OCI-LY1 (cell line): ENCODE data around the gene NXPH4.

Experiments
- H2AFZ ChIP-seq: fragments of 200-600 bp; sonication (generic), shearing (Covaris generic); 2 replicates; pipeline ENCODE4 v1.6.0; 2014; ENCODE audit warnings: antibody characterized with exemption, mild to moderate bottlenecking, low read length
- H3F3A ChIP-seq: fragments of 200-600 bp; sonication (generic), shearing (Covaris generic); 2 replicates; pipeline ENCODE4 v1.6.0; 2014; ENCODE audit warnings: mild to moderate bottlenecking, antibody characterized with exemption, low read length, moderate library complexity; ENCODE audit not compliant: insufficient read depth
- H3K27ac ChIP-seq: fragments of 200-600 bp; sonication (generic); 2 replicates; pipeline ENCODE4 v1.5.1; 2014; ENCODE audit warnings: low read length, mixed run types, mild to moderate bottlenecking, low read depth; ENCODE audit not compliant: poor library complexity, severe bottlenecking
- H3K27me3 ChIP-seq: fragments of 200-600 bp; sonication (generic); 2 replicates; pipeline ENCODE4 v1.6.0; 2014; ENCODE audit warnings: antibody characterized with exemption, mild to moderate bottlenecking, low read length, moderate library complexity; ENCODE audit not compliant: insufficient read depth
- H3K36me3 ChIP-seq: fragments of 200-600 bp; sonication (generic); 2 replicates; pipeline ENCODE4 v1.6.1; 2014; ENCODE audit warnings: mild to moderate bottlenecking, antibody characterized with exemption, low read length, moderate library complexity, mixed read lengths; ENCODE audit not compliant: insufficient read depth
- H3K4me1 ChIP-seq: fragments of 200-600 bp; sonication (generic); 2 replicates; pipeline ENCODE4 v1.5.1; 2014; ENCODE audit warnings: mild to moderate bottlenecking, low read length, moderate library complexity; ENCODE audit not compliant: insufficient read depth, severe bottlenecking
- H3K4me2 ChIP-seq: fragments of 200-600 bp; sonication (generic), shearing (Covaris generic); 2 replicates; pipeline ENCODE4 v1.6.1; 2014; ENCODE audit warnings: low read length
- H3K4me3 ChIP-seq: fragments of 200-600 bp; sonication (generic); 2 replicates; pipeline ENCODE4 v1.5.1; 2014; ENCODE audit warnings: low read length, low read depth, mild to moderate bottlenecking, mixed read lengths; ENCODE audit not compliant: poor library complexity, severe bottlenecking
- H3K79me2 ChIP-seq: fragments of 200-600 bp; shearing (Covaris generic); 2 replicates; pipeline ENCODE4 v1.6.1; 2016; ENCODE audit warnings: mixed run types, low read length, mixed read lengths; ENCODE audit not compliant: insufficient read depth
- H3K9ac ChIP-seq: fragments of 200-600 bp; sonication (generic), shearing (Covaris generic); 2 replicates; pipeline ENCODE4 v1.6.1; 2014; ENCODE audit warnings: mild to moderate bottlenecking, low read length, mixed read lengths
- H3K9me2 ChIP-seq: fragments of 200-600 bp; sonication (generic), shearing (Covaris generic); 2 replicates; pipeline ENCODE4 v1.6.1; 2014; ENCODE audit warnings: low read depth, mild to moderate bottlenecking, low read length, mixed read lengths
- H3K9me3 ChIP-seq: fragments of 200-600 bp; shearing (Covaris generic); 2 replicates; pipeline ENCODE4 v1.6.1; 2014; ENCODE audit warnings: low read length, mixed read lengths
- H4K20me1 ChIP-seq: fragments of 200-600 bp; sonication (generic), shearing (Covaris generic); 2 replicates; pipeline ENCODE4 v1.6.0; 2016; ENCODE audit warnings: mild to moderate bottlenecking, low read length; ENCODE audit not compliant: insufficient read depth
- EZH2 ChIP-seq: fragments of 200-600 bp; sonication (generic), shearing (Covaris generic); IDR thresholded peaks from 2 replicates; pipeline ENCODE4 v1.8.0; 2017; ENCODE audit warnings: borderline replicate concordance, mixed run types, mild to moderate bottlenecking, antibody characterized with exemption, low read length, moderate library complexity, mixed read lengths
- TF ChIP-seq, protein P1 (sequence below): fragments of 200-600 bp; sonication (generic), shearing (Covaris generic); IDR thresholded peaks from 2 replicates; pipeline ENCODE4 v1.5.1; 2017; ENCODE audit warnings: mild to moderate bottlenecking, antibody characterized with exemption, low read length, moderate library complexity, mixed read lengths

Gene NXPH4

GRCh38 chr12:57185403-57185802 is 31.2 kb upstream of the NXPH4 start:
- Histone ChIP-seq H3K9me3 (no peaks in the 10 kb centered on the region), H3K4me2 (no peak overlapping the region), H3K4me1 (no peaks in the 10 kb centered on the region), H3K27me3 (peaks cover 6% of the 10 kb centered on the region; the same call in 1 of the 2 replicates), H3K4me3 (no peak overlapping the region), H4K20me1 (no peaks in the 10 kb centered on the region), H3K79me2 (no peaks in the 10 kb centered on the region), H3K9ac (no peak overlapping the region), H3K27ac (no peak overlapping the region), H2AFZ (no peak overlapping the region), H3F3A (no peaks in the 10 kb centered on the region), H3K9me2 (no peaks in the 10 kb centered on the region), H3K36me3 (no peaks in the 10 kb centered on the region)
- no peak for TF ChIP-seq EZH2
- TF ChIP-seq, protein P1, sequence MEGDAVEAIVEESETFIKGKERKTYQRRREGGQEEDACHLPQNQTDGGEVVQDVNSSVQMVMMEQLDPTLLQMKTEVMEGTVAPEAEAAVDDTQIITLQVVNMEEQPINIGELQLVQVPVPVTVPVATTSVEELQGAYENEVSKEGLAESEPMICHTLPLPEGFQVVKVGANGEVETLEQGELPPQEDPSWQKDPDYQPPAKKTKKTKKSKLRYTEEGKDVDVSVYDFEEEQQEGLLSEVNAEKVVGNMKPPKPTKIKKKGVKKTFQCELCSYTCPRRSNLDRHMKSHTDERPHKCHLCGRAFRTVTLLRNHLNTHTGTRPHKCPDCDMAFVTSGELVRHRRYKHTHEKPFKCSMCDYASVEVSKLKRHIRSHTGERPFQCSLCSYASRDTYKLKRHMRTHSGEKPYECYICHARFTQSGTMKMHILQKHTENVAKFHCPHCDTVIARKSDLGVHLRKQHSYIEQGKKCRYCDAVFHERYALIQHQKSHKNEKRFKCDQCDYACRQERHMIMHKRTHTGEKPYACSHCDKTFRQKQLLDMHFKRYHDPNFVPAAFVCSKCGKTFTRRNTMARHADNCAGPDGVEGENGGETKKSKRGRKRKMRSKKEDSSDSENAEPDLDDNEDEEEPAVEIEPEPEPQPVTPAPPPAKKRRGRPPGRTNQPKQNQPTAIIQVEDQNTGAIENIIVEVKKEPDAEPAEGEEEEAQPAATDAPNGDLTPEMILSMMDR, result no peak

GRCh38 chr12:57185906-57186508 is 30.6 kb upstream of the NXPH4 start:
- H3F3A ChIP-seq, result no peaks in the 10 kb centered on the region
- no peak overlapping the region for H3K4me2 ChIP-seq
- no peak overlapping the region for H2AFZ ChIP-seq
- H3K9ac ChIP-seq, result no peak overlapping the region
- H3K27ac ChIP-seq, result no peak overlapping the region
- no peaks in the 10 kb centered on the region for H3K36me3 ChIP-seq
- H3K4me1 ChIP-seq, result no peaks in the 10 kb centered on the region
- no peaks in the 10 kb centered on the region for H3K79me2 ChIP-seq
- H3K27me3 ChIP-seq, result no peaks in the 10 kb centered on the region; the same call in 1 of the 2 replicates
- TF ChIP-seq EZH2, result no peak
- TF ChIP-seq, protein P1, result no peak
- H3K9me3 ChIP-seq, result no peaks in the 10 kb centered on the region
- H3K9me2 ChIP-seq, result no peaks in the 10 kb centered on the region
- no peak overlapping the region for H3K4me3 ChIP-seq
- H4K20me1 ChIP-seq, result no peaks in the 10 kb centered on the region

DNA sequence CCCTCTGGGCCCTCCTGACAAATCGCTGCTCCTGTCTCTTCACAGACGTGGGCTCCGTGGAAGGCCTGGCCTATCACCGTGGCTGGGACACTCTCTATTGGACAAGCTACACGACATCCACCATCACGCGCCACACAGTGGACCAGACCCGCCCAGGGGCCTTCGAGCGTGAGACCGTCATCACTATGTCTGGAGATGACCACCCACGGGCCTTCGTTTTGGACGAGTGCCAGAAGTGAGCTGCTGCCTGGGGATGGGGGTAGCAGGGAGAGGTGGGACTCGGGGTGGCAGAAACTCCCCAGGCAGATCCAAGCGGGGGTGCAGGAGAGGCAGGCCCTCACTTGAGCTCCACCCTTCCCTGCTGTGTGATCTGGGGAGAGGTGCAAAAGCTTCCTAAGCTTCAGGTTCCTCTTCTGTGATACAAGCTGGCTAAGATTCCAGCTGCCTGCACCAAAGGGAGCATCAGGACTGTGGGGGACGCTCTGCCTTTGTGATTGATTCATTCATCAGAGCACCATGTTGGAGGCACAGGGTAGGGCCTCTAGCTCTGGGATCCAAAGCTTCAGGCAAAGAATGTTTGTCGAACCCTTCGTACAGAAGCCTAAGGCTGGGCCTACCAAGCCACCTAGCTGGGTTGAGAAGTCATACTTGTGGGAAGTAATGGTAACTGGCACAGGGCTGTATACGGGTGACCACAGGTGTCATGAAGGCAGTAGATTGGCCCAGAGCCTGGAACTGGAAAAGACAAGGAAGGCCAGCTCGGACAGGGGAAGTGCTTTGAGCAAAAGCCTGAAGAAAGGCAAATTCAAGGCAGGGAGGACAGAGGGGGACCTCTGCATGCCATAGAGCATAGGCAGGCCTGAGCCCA is 29.1 kb upstream of the NXPH4 start:
- Histone ChIP-seq H3K4me1 (no peaks in the 10 kb centered on the region), H3K9me3 (no peaks in the 10 kb centered on the region), H3K27ac (no peak overlapping the region), H3K4me3 (no peak overlapping the region), H3K27me3 (no peaks in the 10 kb centered on the region; the same call in 1 of the 2 replicates), H3K79me2 (no peaks in the 10 kb centered on the region), H3K9ac (no peak overlapping the region), H3K36me3 (no peaks in the 10 kb centered on the region), H3K9me2 (no peaks in the 10 kb centered on the region), H2AFZ (no peak overlapping the region), H3F3A (no peaks in the 10 kb centered on the region), H3K4me2 (no peak overlapping the region), H4K20me1 (no peaks in the 10 kb centered on the region)
- TF ChIP-seq, protein P1, result no peak
- TF ChIP-seq EZH2, result no peak
